Left lobe of liver (tissue), 2 donors: ENCODE results near the gene TMPO. TPM values are rescaled to one million over a fixed set of nuclear protein-coding genes. Genes with fewer than 3 reads are reported as not detected.
"Not testable (repeated sequence)": the region's sequence is repeated elsewhere in the genome, so short reads cannot be mapped to it uniquely, and the experiment has no call there.

Experiments used
- ATAC-seq: fragments of 200-7000 bp; cut with Tn5 transposase; one replicate; pipeline ENCODE4 v1.9.1; 2020; ENCODE audit warnings: mild to moderate bottlenecking, moderate library complexity
- DNase-seq: peaks from one replicate; pipeline ENCODE4 v3.0.0-alpha.2; 2020; ENCODE audit warnings: low spot score
- total RNA-seq: library from RNA; stranded (reverse); gene quantifications from one replicate; pipeline ENCODE4 v1.2.1, GENCODE V29; 2021
- donor health status: DM: no; HTN: no; CAD: no; lungs with moderate emphysema.
- donor health status: DM: no; HTN: yes; CAD: no.

TMPO gene, protein sequence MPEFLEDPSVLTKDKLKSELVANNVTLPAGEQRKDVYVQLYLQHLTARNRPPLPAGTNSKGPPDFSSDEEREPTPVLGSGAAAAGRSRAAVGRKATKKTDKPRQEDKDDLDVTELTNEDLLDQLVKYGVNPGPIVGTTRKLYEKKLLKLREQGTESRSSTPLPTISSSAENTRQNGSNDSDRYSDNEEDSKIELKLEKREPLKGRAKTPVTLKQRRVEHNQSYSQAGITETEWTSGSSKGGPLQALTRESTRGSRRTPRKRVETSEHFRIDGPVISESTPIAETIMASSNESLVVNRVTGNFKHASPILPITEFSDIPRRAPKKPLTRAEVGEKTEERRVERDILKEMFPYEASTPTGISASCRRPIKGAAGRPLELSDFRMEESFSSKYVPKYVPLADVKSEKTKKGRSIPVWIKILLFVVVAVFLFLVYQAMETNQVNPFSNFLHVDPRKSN
- 29.7 TPM for total RNA-seq

DNA sequence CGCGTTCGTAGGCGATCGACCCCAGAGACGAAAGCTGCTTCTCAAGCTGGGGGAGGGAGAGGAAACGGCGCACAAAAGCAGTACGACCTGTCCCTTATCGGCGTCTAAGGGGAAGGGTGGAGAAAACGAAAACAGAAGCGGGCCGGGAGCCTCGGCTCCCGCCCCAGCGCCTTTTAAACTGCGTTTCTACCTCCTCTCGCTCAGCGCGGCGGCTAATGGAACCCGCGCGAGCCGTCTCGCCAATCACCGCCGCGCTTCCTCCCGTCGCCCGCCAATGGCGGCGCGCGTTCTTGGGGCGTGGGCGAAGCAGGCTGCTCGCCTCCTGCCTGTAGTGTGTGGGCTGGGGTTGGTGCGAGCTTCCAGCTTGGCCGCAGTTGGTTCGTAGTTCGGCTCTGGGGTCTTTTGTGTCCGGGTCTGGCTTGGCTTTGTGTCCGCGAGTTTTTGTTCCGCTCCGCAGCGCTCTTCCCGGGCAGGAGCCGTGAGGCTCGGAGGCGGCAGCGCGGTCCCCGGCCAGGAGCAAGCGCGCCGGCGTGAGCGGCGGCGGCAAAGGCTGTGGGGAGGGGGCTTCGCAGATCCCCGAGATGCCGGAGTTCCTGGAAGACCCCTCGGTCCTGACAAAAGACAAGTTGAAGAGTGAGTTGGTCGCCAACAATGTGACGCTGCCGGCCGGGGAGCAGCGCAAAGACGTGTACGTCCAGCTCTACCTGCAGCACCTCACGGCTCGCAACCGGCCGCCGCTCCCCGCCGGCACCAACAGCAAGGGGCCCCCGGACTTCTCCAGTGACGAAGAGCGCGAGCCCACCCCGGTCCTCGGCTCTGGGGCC, at the start of gene TMPO:
TSS of gene TMPO (plus strand) at position 304 of the 824 bp plus-strand sequence. CDS start at position 582, 278 bp downstream.
- ATAC-seq (peak; percentile 96), DNase-seq (peak; percentile 96)

DNA sequence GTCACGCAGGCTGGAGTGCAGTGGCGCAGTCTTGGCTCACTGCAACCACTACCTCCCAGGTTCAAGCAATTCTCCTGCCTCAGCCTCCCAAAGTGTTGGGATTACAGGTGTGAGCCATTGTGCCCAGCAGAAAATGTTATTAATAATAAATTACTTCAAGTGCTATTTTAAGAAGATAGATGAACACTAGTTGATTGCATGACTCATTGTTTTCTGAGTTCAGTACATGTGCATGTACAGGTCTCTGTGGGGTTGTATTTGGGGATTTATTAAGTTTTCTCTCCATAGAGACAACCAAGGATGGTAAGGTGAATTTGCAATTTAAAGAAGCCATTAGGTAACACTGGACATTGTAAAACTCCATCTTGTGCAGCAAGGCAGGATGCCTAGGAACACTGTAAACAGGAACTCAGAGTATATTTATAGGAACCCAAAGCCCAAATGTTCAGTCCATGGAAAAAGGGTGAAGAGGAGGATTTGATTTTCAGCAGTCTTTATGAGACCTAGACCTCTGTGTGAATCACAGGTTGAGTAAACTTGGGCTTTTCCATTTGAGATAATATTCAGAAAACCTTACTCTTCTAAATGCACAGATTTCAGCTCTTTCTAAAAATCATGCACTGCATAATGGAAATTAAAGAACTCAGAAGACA, 49.3 kb upstream of the TMPO start:
- ATAC-seq (no peak), DNase-seq (no peak)

DNA sequence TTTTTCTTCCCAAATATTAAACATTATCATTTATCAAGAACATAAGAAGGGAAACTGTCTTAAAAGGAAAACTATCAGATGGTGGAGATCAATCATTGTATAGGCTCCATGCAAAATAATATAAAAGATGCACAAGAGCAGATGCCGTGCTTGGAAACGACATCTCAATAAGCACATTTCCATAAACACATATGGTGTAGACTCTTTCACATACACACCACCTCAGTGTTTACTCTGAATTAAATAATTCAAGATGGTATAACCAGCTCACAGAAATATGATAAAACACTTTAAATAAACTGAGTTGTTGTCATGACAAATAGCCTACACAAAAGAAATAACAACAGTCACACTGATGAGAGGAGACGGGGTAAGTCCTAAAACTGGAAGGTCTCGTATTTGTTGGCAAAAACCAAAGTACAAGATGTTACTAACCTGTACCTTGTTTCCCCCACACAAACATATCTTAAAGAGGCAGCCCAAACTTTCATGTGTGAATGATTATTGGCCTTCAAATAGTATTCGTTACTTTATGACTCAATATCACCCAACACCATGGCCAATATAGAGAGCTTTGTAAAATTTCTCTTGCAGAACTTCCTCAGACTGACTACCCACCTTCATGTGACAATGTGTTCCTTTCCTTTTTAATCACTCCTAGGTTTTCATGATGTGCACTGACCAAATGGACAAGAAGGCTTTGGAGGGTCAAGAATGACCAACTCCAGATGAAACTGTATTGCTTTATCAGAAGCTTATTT, 48.6 kb upstream of the TMPO start:
- no peak for ATAC-seq
- no peak for DNase-seq

DNA sequence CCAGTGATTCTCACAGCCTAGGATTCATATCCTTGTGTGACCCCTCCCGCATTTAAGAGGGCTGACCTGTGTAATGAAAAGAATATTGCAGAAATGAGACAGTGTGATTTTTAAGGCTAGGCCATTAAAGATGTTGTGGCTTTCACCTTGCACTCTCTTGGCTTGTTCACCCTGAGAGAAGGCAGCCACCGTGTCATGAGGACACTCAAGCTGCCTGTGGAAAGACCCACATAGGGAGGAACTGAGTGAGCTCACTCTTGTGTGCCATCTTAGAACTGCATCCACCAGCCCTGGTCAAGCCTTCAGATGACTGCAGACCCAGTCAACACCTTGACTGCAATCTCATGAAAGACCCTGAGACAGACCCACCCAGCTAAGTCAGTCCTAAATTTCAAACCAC, 46.3 kb upstream of the TMPO start:
- ATAC-seq (no peak), DNase-seq (no peak)

DNA sequence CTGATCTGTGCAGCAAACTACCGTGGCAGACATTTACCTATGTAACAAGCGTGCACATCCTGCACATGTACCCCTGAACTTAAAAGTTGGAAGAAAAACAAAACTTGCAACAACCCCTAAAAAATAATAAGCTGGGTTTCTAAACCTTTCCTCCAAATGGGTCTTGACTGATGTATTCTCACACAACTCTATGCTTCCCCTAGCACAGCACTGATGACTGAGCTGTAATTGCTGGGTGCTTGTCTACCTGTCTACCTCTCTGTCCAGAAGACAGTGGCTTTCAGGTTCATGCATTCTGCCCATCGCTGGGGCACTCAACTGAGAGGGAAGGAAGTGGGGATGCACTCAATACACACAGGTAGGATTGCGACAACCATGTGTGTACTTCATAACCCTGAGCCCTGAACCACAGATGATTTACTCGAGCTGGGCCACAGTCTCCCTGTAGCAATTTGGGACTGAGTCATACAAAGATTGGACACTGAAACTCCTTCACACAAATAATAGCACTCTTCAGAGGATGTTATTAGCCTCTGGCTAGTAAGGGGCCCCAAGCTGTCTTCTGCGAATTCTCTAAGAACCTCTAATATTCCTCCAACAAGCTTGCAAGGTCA, 44.8 kb upstream of the TMPO start:
- ATAC-seq (no peak), DNase-seq (no peak)

DNA sequence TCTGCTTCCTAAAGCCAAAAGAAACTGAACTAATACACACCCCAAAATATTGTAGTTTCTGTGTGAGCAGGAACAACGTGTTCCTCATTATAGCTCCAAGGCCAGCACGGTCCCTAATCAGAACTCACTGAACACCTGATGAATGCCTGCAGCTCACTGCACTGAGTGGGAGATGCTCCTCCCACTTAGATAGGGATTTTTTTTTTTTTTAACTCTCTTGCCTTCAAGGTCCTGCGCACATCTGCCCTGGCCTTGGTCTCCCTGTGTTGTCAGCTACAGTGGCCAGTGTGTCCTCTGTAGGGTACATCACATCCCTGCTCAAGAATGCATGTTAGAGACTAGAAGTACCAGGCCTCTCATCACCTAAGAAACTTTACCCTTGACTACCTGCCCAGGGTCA, 44.3 kb upstream of the TMPO start:
- DNase-seq (no peak), ATAC-seq (no peak)

DNA sequence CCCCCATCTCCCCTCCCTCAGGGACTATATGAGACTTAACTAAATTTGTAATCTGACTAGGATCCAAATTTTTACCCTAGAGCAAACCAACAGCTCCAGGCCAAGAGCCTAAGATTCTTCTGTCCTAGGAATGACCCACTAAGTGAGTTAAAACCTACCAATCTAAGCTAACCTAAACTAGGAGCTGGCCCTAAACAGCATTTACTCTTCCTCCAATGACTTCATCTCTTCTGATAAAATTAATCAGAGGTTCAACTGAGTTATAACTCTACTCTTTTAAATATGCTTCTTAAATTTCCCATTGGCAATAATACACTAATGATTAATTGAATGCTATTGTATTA, 39.9 kb upstream of the TMPO start:
- ATAC-seq (no peak), DNase-seq (no peak)

DNA sequence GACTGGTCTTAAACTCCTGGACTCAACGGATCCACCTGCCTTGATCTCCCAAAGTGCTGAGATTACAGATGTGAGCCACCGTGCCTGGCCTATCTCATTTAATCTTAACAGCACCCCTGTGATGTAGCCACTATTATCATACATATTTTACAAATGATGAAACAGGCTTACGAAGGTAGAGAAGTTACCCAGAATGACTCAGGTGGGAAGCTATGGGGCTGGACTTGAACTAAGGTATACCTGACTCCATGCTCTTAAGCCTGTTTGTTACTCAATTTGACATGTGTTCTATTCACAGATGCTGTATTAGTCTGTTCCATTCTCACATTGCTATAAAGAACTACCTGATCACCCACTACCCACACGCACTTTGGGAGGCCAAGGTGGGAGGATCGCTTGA, 36.8 kb upstream of the TMPO start:
- no peak for ATAC-seq

DNA sequence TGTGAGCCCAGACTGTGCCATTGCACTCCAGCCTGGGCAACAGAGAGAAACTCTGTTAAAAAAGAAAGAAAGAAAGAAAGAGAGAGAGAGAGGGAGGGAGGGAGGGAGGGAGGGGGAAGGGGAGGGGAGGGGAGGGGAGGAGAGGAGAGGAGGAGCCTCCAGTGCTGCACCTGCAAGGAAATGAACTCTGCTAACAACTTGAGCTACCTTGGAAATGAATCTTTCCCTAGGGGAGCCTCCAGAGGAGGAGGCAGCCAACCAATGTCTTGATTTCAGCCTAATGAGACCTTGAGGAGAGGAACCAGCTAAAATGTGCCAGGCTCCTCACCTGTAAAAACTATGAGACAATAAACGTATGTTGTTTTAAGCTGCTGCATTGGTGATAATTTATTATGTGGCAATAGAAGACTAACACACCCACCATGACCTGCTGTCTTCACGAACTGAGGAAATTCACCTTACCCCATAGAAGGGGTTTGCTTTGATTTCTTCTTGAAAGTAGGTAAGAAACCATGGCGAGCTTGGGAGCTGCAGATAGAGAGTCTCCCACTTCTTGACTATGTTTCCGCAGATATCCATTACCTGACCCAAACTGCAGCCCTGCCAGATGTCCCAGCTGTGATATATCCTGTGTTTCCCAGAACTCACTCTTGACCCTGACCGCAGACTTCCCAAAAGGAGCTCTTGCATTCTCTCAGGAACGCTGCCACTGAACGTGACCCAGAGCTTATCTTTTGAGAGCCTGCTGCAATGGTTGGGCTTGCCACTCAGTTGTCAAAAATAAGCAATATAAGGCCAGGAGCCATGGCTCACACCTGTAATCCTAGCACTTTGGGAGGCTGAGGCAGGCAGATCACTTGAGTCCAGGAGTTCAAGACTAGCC, 31.5 kb upstream of the TMPO start:
- DNase-seq (no peak), ATAC-seq (no peak)

More for the DNA sequence above, 36.8 kb upstream of the TMPO start:
- DNase-seq: no peak

DNA sequence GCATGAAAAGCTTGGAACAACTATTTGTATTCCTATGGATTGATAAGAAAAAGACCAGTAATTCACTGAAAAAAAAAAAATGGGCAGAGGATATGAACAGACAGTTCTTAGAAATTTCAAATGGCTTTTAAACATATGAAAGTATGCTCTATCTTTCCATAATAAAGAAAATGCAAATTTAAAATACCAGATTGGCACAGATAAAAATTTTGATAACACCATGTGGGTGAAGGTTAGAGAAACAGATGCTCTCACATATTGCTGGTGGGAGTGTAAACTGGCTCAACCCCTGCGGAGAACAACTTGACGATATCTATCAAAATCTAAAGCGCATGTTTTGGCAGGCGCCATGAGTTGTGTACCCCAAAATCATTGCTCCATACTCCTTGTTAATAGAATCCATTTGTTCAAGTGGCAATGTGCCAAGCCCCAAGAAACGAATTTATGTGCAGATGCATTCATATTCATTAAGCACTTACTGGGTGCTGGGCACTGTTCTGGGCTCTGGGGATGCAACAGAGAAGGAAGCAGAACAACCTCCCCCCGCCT, 29.5 kb upstream of the TMPO start:
- DNase-seq (no peak), ATAC-seq (no peak)

DNA sequence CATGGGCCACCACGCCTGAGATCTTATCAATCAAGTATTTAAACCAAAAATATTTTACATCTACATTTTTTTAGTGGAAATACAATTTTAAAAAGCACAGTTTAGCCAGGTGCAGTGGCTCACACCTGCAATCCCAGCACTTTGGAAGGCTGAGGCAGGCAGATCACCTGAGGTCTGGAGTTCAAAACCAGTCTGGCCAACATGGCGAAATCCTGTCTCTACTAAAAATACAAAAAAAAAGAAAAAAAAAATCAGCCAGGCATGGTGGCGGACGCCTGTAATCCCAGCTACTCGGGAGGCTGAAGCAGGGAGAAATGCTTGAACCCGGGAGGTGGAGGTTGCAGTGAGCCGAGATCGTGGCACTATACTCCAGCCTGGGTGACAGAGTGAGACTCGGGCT, 27.0 kb upstream of the TMPO start:
- not testable (repeated sequence) for ATAC-seq, DNase-seq

DNA sequence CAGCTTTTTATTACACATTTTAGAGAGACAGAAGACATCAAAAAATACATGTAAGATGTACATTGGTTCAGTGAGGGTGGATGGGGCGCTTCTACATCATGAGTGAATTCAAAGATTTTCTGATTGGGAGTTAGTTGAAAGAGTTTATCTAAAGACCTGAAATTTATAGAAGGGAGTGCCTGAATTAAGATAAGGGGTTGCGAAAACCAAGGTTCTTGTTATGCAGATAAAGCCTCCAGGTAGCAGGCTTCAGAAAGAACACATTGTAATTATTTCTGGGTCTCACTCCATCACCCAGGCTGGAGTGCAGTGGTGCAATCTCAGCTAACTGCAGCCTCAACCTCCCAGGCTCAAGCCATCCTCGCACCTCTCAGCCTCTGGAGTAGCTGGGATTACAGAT, 26.2 kb upstream of the TMPO start:
- ATAC-seq (no peak), DNase-seq (no peak)

DNA sequence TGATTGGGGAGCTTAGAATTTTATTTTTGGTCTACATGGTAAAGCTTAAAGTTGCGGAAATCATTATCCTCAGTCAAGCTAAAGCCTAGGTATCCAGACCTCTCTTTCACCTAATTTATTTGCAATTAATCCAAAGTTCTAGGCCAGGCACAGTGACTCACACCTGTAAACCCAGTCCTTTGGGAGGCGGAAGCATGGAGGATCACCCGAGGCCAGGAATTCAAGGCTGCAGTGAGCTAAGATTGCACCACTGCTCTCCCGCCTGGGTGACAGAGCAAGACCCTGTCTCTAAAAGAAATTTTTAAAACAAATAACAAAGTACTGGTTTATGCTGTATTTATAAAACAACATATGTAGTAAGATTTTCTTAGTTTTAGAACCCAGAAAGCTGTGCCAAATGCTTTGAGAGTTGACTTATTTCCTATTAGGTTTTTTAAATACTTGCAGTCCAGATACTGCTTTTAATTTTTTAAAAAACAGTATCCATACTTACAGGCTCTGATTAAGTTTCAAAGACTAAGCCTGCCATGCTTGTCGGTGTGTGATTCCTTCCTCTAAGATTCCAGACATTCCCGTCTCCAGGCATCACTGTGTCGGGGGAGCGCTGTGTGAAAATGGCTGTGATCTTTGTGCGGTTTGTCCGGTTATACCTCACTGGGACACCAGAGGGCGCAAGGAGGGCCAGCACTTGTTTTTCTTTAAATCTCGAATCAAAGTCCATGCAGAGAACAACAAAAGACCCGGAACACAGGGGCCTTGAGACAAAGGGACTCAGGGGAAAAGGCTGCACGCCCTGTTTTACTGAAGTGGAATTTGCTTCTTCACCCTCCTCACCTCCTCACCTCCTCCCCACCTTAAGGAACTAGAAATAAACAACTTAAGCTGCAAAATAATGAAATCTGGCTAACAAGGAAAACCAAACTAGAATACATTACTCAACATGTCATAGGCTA, 24.6 kb upstream of the TMPO start:
- ATAC-seq: peak; percentile 91
- DNase-seq: peak; percentile 88

DNA sequence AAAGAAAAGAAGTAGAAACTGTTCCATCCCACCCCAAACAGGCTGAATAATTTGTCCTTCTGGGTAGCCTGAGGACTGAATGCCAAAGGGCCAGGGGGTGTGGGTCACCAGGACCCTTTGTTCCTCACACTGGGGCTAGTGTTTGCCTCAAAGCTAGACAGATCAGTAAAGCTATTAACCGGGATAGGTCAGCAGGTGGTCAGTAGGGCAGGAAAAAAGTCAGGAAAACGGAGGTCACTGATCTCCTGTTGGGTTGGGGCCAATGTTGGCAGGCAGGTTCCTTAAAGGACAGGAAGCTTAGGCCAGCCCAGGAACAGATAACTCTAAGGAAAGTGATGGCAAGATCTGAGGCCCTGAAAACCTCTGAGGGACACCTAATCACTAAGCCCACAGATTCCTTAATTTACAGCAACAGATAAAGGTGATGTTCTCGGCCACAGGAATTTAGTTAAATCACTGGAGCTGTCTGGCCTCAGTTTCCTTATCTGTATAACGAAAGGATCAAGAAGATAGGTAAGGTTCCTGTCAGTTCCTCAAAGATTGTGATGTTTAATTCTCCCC, 22.7 kb upstream of the TMPO start:
- ATAC-seq (peak; percentile 79), DNase-seq (peak; percentile 87)

DNA sequence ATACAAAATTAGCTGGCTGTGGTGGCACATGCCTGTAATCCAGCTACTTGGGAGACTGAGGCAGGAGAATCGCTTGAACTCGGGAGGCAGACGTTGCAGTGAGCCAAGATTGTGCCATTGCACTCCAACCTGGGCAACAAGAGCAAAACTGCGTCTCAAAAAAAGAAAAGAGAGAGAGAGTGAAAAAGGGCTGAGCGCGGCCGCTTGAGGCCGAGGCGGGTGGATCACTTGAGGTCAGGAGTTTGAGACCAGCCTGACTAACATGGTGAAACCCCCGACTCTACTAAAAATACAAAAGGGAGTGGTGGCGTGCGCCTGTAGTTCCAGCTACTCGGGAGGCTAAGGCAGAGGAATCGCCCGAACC, 14.1 kb upstream of the TMPO start:
- DNase-seq, ATAC-seq: not testable (repeated sequence)

DNA sequence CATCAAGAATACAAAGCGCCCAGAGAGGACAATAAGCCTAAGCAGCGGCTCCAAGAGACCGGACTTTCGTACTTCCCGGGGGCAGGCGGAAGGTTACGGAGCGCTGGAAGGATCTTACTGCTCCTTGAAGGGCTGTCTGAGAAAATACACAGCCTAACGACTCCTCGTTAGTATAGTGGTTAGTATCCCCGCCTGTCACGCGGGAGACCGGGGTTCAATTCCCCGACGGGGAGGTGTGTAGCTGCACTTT, 12.1 kb upstream of the TMPO start:
- ATAC-seq (peak; percentile 31), DNase-seq (peak; percentile 77)

DNA sequence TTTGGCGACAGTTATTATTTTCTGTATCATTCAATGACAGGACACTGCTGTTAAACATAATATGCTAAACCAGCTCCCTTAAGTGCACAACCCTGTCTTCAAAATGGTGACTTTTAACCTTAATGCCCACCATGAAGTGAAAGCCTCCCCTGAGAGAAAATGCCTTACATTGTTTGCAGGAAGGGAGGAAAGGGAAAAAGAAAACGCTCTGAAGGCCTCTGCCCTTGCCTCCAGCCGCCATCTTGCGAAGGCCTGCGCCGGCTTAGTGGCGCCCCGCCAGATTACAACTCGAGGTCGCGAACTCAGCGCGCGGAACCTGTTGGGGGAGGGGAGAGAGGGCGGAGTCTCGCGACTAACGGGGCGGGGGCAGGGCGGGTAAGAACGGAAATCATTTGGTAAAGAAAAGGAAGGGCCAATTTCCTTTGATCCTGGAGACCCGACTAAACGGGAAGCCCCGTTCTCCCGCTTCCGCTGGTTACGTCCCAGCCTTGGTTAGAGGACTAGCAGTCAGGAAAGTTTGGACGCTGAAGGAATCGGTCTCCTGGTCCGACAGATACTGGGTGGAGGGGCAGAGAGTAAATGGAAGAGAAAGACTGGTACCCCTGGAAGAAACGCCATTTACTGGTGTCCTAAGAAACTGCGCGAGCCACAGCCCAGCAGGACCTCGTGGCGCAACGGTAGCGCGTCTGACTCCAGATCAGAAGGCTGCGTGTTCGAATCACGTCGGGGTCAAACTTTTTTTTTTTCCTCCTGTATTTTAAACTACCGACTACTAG, 11.6 kb upstream of the TMPO start:
- DNase-seq (peak; percentile 96), ATAC-seq (peak; percentile 79)

DNA sequence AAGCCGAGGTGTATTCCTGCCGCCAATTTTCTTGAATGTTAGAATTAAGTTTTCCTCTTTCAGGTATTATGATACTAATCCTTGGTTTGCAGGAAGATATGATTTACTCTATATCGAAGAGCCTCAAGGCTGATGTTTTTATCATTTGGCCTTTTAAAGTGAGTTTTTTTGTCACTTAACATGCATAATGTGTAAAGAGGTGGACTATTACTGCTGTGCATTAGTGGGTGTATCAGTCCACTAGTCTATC, 11.1 kb upstream of the TMPO start:
- DNase-seq: no peak
- ATAC-seq: no peak
